Ovary (tissue), 3 donors: Measurements from ENCODE around the gene ACCS.

Experiments used
- EP300 ChIP-seq: sonication (generic); formaldehyde crosslinking; IDR thresholded peaks from one replicate; pipeline ENCODE4 v1.6.1; 2017; ENCODE audit warnings: antibody characterized with exemption
- POLR2A ChIP-seq: fragments of 450-650 bp; IDR thresholded peaks from one replicate; pipeline ENCODE4 v1.6.1; 2017; ENCODE audit warnings: antibody characterized with exemption, mild to moderate bottlenecking, moderate library complexity
- TF ChIP-seq, protein P1 (sequence below), 3 donors: fragments of 450-650 bp in 2 of 3; fragments of 200-600 bp in 1 of 3; IDR thresholded peaks; one replicate each; pipeline versions ENCODE4 v1.5.1 to v1.8.0; 2016 to 2022; ENCODE audit warnings: antibody characterized with exemption in 3 of 3, mild to moderate bottlenecking in 1 of 3
- donor health status: DM: no; HTN: no; CAD: no.

DNA sequence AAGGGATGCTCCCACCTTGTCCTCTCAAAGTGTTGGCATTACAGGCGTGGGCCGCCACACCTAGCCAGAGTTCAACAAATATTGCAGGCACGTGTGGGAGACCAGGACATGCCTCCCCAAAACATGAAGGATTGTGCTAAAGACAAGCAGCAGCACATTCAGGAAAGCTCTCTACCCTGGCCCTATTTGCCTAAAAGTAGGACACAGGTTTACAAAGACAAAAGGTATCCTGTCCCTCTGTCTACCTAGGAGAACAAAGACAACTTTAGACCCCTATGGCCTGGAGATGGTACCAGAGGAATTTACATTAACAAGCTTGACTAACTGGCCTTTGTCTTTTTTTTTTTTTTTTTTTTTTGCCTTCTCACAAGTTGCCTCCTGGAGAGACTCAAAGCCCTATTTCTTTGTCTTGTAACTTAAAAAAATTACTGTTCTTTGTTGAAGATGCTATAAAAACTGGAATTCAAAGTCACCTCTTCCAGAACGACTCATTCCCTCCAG, 859 bp upstream of the ACCS start:
- TF ChIP-seq POLR2A (no peak), EP300 (no peak)
- TF ChIP-seq, protein P1, sequence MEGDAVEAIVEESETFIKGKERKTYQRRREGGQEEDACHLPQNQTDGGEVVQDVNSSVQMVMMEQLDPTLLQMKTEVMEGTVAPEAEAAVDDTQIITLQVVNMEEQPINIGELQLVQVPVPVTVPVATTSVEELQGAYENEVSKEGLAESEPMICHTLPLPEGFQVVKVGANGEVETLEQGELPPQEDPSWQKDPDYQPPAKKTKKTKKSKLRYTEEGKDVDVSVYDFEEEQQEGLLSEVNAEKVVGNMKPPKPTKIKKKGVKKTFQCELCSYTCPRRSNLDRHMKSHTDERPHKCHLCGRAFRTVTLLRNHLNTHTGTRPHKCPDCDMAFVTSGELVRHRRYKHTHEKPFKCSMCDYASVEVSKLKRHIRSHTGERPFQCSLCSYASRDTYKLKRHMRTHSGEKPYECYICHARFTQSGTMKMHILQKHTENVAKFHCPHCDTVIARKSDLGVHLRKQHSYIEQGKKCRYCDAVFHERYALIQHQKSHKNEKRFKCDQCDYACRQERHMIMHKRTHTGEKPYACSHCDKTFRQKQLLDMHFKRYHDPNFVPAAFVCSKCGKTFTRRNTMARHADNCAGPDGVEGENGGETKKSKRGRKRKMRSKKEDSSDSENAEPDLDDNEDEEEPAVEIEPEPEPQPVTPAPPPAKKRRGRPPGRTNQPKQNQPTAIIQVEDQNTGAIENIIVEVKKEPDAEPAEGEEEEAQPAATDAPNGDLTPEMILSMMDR (IDR thresholded peaks at IDR 0.05) = no peak
